Measurements from ENCODE around the gene SCN3B.

Gene SCN3B

GRCh38 chr11:123641495-123641840 is 13.0 kb downstream of the SCN3B start:
- H3K4me1 ChIP-seq, result peaks cover 4% of the 10 kb centered on the region
- no peaks in the 10 kb centered on the region for H3K27me3 ChIP-seq
- DNase-seq, result no peak
- H3K4me3 ChIP-seq (ENCODE audit: low read depth, low read length), result no peak overlapping the region
- TF ChIP-seq CTCF (IDR thresholded peaks at IDR 0.05; ENCODE audit: low read depth, low read length), result no peak
- H3K9me3 ChIP-seq, result no peaks in the 10 kb centered on the region
- peaks cover 20% of the 10 kb centered on the region for H3K36me3 ChIP-seq

- Histone ChIP-seq H3K4me1 (peaks cover 4% of the 10 kb centered on the region), H3K4me3 (ENCODE audit: low read depth, low read length) (no peak overlapping the region), H3K36me3 (peaks cover 24% of the 10 kb centered on the region), H3K9me3 (no peaks in the 10 kb centered on the region), H3K27me3 (no peaks in the 10 kb centered on the region)
- TF ChIP-seq CTCF (IDR thresholded peaks at IDR 0.05; ENCODE audit: low read depth, low read length), result peak; percentile 93
- DNase-seq, result peak; percentile 67
Observed at GRCh38 chr11:123640677-123641494, 13.5 kb downstream of the SCN3B start.

GRCh38 chr11:123640029-123640428 is 14.4 kb downstream of the SCN3B start:
- TF ChIP-seq CTCF (IDR thresholded peaks at IDR 0.05; ENCODE audit: low read depth, low read length), result no peak
- no peaks in the 10 kb centered on the region for H3K27me3 ChIP-seq
- H3K9me3 ChIP-seq, result no peaks in the 10 kb centered on the region
- DNase-seq, result no peak
- H3K4me1 ChIP-seq, result no peaks in the 10 kb centered on the region; the same call in 1 of the 2 replicates
- peaks cover 28% of the 10 kb centered on the region for H3K36me3 ChIP-seq
- no peak overlapping the region for H3K4me3 ChIP-seq (ENCODE audit: low read depth, low read length)

GRCh38 chr11:123630126-123630608 is 24.3 kb downstream of the SCN3B start:
- H3K4me3 ChIP-seq (ENCODE audit: low read depth, low read length), result no peak overlapping the region
- no peak for DNase-seq
- no peaks in the 10 kb centered on the region for H3K27me3 ChIP-seq
- TF ChIP-seq CTCF (IDR thresholded peaks at IDR 0.05; ENCODE audit: low read depth, low read length), result no peak
- peaks cover 22% of the 10 kb centered on the region for H3K36me3 ChIP-seq
- peaks cover 23% of the 10 kb centered on the region for H3K4me1 ChIP-seq
- no peaks in the 10 kb centered on the region for H3K9me3 ChIP-seq

GRCh38 chr11:123628936-123629683 is 25.3 kb downstream of the SCN3B start:
- peak; percentile 72 for DNase-seq
- H3K9me3 ChIP-seq, result no peaks in the 10 kb centered on the region
- H3K36me3 ChIP-seq, result peaks cover 11% of the 10 kb centered on the region
- no peak overlapping the region for H3K4me3 ChIP-seq (ENCODE audit: low read depth, low read length)
- H3K27me3 ChIP-seq, result no peaks in the 10 kb centered on the region
- H3K4me1 ChIP-seq, result peaks cover 23% of the 10 kb centered on the region
- TF ChIP-seq CTCF (IDR thresholded peaks at IDR 0.05; ENCODE audit: low read depth, low read length), result no peak

- H3K4me3 ChIP-seq (ENCODE audit: low read depth, low read length), result no peak overlapping the region
- H3K36me3 ChIP-seq, result peaks cover 4% of the 10 kb centered on the region
- no peak for TF ChIP-seq CTCF (IDR thresholded peaks at IDR 0.05; ENCODE audit: low read depth, low read length)
- no peak for DNase-seq
- no peaks in the 10 kb centered on the region for H3K9me3 ChIP-seq
- no peaks in the 10 kb centered on the region for H3K27me3 ChIP-seq
- H3K4me1 ChIP-seq, result peaks cover 14% of the 10 kb centered on the region
Observed at GRCh38 chr11:123624974-123625373, 29.4 kb downstream of the SCN3B start.
